ENCODE data around the gene TMEM151B. TPM values are rescaled to one million over a fixed set of nuclear protein-coding genes. Genes with fewer than 3 reads are reported as not detected.

TMEM151B gene
- total and polyA plus RNA-seq, 9 of the 15 experiments (the other 6 are each of a cell fraction or from before 2014, with no cell fraction given) = not detected

DNA sequence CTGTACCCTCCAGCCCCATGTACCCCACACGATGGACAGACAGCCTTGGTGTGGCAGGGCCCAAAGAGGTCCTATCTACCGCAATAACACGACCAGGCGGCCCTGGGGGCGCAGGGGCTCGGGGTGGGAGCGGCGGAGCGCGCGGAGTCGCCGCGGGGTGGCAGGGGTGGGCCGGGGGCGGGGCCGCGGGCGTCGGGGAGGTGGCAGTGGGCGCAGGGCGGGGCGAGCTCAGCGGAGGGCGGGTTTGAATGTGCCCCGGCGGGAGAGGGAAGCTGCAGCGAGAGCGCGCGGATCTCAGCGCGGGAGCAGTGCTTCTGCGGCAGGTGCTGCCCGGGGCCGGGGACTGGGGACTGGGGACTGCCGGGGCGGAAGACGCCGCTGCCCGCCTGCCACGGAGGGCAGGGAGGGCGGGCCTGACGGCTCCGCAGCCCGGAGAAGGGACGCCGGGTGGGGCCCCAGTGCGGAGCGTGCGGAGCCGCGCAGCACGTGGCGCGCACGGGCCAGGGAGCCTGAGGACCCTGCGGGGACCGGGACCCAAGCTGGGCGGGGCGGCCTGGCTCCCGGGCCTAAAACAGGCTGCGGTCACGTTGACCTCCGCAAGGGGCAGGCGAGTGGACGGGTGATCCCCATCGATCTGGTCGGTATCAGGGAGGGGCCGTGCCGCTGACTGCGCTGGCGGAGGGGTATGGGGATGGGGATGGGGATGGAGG is 46.8 kb upstream of the TMEM151B start, which contains the start of gene SLC29A1 (continued):
- no peak for TF ChIP-seq ADNP (tag; IDR thresholded peaks at IDR 0.05)
- TF ChIP-seq, protein P1, sequence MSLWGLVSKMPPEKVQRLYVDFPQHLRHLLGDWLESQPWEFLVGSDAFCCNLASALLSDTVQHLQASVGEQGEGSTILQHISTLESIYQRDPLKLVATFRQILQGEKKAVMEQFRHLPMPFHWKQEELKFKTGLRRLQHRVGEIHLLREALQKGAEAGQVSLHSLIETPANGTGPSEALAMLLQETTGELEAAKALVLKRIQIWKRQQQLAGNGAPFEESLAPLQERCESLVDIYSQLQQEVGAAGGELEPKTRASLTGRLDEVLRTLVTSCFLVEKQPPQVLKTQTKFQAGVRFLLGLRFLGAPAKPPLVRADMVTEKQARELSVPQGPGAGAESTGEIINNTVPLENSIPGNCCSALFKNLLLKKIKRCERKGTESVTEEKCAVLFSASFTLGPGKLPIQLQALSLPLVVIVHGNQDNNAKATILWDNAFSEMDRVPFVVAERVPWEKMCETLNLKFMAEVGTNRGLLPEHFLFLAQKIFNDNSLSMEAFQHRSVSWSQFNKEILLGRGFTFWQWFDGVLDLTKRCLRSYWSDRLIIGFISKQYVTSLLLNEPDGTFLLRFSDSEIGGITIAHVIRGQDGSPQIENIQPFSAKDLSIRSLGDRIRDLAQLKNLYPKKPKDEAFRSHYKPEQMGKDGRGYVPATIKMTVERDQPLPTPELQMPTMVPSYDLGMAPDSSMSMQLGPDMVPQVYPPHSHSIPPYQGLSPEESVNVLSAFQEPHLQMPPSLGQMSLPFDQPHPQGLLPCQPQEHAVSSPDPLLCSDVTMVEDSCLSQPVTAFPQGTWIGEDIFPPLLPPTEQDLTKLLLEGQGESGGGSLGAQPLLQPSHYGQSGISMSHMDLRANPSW (CRISPR knock-in tag; IDR thresholded peaks at IDR 0.05) = no peak
- no peak for TF ChIP-seq NFE2 (IDR thresholded peaks at IDR 0.05; ENCODE audit: low read depth)
- no peak for TF ChIP-seq CCAR2 (IDR thresholded peaks at IDR 0.05; ENCODE audit: low read depth, low read length)
- TF ChIP-seq, protein P2, sequence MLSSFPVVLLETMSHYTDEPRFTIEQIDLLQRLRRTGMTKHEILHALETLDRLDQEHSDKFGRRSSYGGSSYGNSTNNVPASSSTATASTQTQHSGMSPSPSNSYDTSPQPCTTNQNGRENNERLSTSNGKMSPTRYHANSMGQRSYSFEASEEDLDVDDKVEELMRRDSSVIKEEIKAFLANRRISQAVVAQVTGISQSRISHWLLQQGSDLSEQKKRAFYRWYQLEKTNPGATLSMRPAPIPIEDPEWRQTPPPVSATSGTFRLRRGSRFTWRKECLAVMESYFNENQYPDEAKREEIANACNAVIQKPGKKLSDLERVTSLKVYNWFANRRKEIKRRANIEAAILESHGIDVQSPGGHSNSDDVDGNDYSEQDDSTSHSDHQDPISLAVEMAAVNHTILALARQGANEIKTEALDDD (IDR thresholded peaks at IDR 0.05) = no peak
- no peak for TF ChIP-seq NELFE (IDR thresholded peaks at IDR 0.05; ENCODE audit: insufficient read depth, insufficient read length)
- no peak for TF ChIP-seq TARDBP (IDR thresholded peaks at IDR 0.05)
- no peak for TF ChIP-seq GABPB1 (CRISPR knock-in tag; IDR thresholded peaks at IDR 0.05)
- no peak for TF ChIP-seq YBX1 (IDR thresholded peaks at IDR 0.05)
- no peak for TF ChIP-seq RBM39 (optimal IDR thresholded peaks at IDR 0.05; ENCODE audit: low read depth, low read length)
- no peak for TF ChIP-seq CBX2 (IDR thresholded peaks at IDR 0.05; ENCODE audit: insufficient read depth, low read length, poor library complexity, severe bottlenecking)
- peak; percentile 61; the same call in 1 of the 2 replicates for TF ChIP-seq PHF8 (IDR thresholded peaks at IDR 0.05; ENCODE audit: borderline replicate concordance, low read length)
- no peak for TF ChIP-seq ZNF124 (CRISPR knock-in tag; IDR thresholded peaks at IDR 0.05)
- no peak for TF ChIP-seq WHSC1 (IDR thresholded peaks at IDR 0.05; ENCODE audit: low read length)
- TF ChIP-seq, protein P3, sequence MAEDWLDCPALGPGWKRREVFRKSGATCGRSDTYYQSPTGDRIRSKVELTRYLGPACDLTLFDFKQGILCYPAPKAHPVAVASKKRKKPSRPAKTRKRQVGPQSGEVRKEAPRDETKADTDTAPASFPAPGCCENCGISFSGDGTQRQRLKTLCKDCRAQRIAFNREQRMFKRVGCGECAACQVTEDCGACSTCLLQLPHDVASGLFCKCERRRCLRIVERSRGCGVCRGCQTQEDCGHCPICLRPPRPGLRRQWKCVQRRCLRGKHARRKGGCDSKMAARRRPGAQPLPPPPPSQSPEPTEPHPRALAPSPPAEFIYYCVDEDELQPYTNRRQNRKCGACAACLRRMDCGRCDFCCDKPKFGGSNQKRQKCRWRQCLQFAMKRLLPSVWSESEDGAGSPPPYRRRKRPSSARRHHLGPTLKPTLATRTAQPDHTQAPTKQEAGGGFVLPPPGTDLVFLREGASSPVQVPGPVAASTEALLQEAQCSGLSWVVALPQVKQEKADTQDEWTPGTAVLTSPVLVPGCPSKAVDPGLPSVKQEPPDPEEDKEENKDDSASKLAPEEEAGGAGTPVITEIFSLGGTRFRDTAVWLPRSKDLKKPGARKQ (CRISPR knock-in tag; IDR thresholded peaks at IDR 0.05) = no peak
- TF ChIP-seq, protein P4, sequence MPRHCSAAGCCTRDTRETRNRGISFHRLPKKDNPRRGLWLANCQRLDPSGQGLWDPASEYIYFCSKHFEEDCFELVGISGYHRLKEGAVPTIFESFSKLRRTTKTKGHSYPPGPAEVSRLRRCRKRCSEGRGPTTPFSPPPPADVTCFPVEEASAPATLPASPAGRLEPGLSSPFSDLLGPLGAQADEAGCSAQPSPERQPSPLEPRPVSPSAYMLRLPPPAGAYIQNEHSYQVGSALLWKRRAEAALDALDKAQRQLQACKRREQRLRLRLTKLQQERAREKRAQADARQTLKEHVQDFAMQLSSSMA (CRISPR knock-in tag; IDR thresholded peaks at IDR 0.05) = no peak
- TF ChIP-seq, protein P5, sequence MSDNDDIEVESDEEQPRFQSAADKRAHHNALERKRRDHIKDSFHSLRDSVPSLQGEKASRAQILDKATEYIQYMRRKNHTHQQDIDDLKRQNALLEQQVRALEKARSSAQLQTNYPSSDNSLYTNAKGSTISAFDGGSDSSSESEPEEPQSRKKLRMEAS (CRISPR knock-in tag; IDR thresholded peaks at IDR 0.05) = peak; percentile 97
- no peak for TF ChIP-seq ZNF75A (CRISPR knock-in tag; IDR thresholded peaks at IDR 0.05)
- TF ChIP-seq ZNF436 (CRISPR knock-in tag; IDR thresholded peaks at IDR 0.05) = no peak
- TF ChIP-seq, protein P6, sequence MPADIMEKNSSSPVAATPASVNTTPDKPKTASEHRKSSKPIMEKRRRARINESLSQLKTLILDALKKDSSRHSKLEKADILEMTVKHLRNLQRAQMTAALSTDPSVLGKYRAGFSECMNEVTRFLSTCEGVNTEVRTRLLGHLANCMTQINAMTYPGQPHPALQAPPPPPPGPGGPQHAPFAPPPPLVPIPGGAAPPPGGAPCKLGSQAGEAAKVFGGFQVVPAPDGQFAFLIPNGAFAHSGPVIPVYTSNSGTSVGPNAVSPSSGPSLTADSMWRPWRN (IDR thresholded peaks at IDR 0.05; ENCODE audit: low read depth) = peak; percentile 77; the same call in 1 of the 2 replicates
- no peak for TF ChIP-seq KDM5B (IDR thresholded peaks at IDR 0.05; ENCODE audit: insufficient replicate concordance, low read depth, low read length)
- no peak for TF ChIP-seq MAFG (tag; conservative IDR thresholded peaks at IDR 0.05)
- TF ChIP-seq ZNF76 (CRISPR knock-in tag; IDR thresholded peaks at IDR 0.05; ENCODE audit: borderline replicate concordance) = no peak

Data from K562 (cell line).